SK-N-SH treated with all-trans-retinoic acid at 6 μM for 48 hours (cell line): ENCODE measurements around the gene MAML2.

Experiments used
- ATAC-seq: fragments of 200-7000 bp; cut with Tn5 transposase; 3 replicates; pipeline ENCODE4 v1.9.1; 2020; ENCODE audit warnings: mild to moderate bottlenecking, moderate library complexity
- BACH2 ChIP-seq: fragments of 250-450 bp; sonication (Bioruptor Pico); IDR thresholded peaks from 2 replicates; pipeline ENCODE4 v1.9.0; 2021; ENCODE audit warnings: mild to moderate bottlenecking, borderline replicate concordance
- CREB5 ChIP-seq: fragments of 250-450 bp; sonication (Bioruptor Pico); IDR thresholded peaks from 2 replicates; pipeline ENCODE4 v1.5.1; 2020; ENCODE audit warnings: low read depth, mild to moderate bottlenecking, moderate library complexity
- CSRNP3 ChIP-seq: fragments of 250-450 bp; sonication (Bioruptor Pico); IDR thresholded peaks from 2 replicates; pipeline ENCODE4 v1.5.1; 2021; ENCODE audit warnings: mild to moderate bottlenecking, moderate library complexity
- ESRRG ChIP-seq: fragments of 250-450 bp; sonication (Bioruptor Pico); IDR thresholded peaks from 2 replicates; pipeline ENCODE4 v1.6.1; 2021; ENCODE audit warnings: mild to moderate bottlenecking
- ISL1 ChIP-seq: fragments of 250-450 bp; sonication (Bioruptor Pico); IDR thresholded peaks from 2 replicates; pipeline ENCODE4 v2.1.2; 2022; ENCODE audit warnings: mild to moderate bottlenecking, moderate library complexity
- PATZ1 ChIP-seq: fragments of 250-450 bp; sonication (Bioruptor Pico); IDR thresholded peaks from 2 replicates; pipeline ENCODE4 v1.8.0; 2020; ENCODE audit warnings: mild to moderate bottlenecking, moderate library complexity, borderline replicate concordance
- POU6F1 ChIP-seq: fragments of 250-450 bp; sonication (Bioruptor Pico); IDR thresholded peaks from 2 replicates; pipeline ENCODE4 v1.8.0; 2021; ENCODE audit warnings: low read depth, mild to moderate bottlenecking, moderate library complexity, borderline replicate concordance
- PPARA ChIP-seq: fragments of 250-450 bp; sonication (Bioruptor Pico); IDR thresholded peaks from 2 replicates; pipeline ENCODE4 v1.5.0; 2020; ENCODE audit warnings: mild to moderate bottlenecking, borderline replicate concordance
- RARB ChIP-seq: fragments of 250-450 bp; sonication (Bioruptor Pico); IDR thresholded peaks from 2 replicates; pipeline ENCODE4 v1.8.0; 2021; ENCODE audit warnings: mild to moderate bottlenecking, moderate library complexity
- SNAI2 ChIP-seq: fragments of 250-450 bp; sonication (Bioruptor Pico); IDR thresholded peaks from 2 replicates; pipeline ENCODE4 v1.5.0; 2020; ENCODE audit warnings: mild to moderate bottlenecking, moderate library complexity
- TCF4 ChIP-seq: fragments of 250-450 bp; sonication (Bioruptor Pico); IDR thresholded peaks from 2 replicates; pipeline ENCODE4 v1.8.0; 2021; ENCODE audit warnings: mild to moderate bottlenecking, moderate library complexity, borderline replicate concordance
- TOX ChIP-seq: fragments of 250-450 bp; sonication (Bioruptor Pico); IDR thresholded peaks from 2 replicates; pipeline ENCODE4 v1.8.0; 2021; ENCODE audit warnings: mild to moderate bottlenecking, moderate library complexity, borderline replicate concordance
- TSHZ2 ChIP-seq: fragments of 250-450 bp; sonication (Bioruptor Pico); IDR thresholded peaks from 2 replicates; pipeline ENCODE4 v1.5.0; 2020; ENCODE audit warnings: mild to moderate bottlenecking, moderate library complexity
- ZC3H10 ChIP-seq: fragments of 250-450 bp; sonication (Bioruptor Pico); IDR thresholded peaks from 2 replicates; pipeline ENCODE4 v1.5.1; 2021; ENCODE audit warnings: mild to moderate bottlenecking, moderate library complexity
- ZFP3 ChIP-seq: fragments of 250-450 bp; sonication (Bioruptor Pico); IDR thresholded peaks from 2 replicates; pipeline ENCODE4 v1.5.0; 2020; ENCODE audit warnings: mild to moderate bottlenecking, moderate library complexity
- ZFP30 ChIP-seq: fragments of 450-650 bp; formaldehyde crosslinking; IDR thresholded peaks from 2 replicates; pipeline ENCODE4 v1.5.0; 2022; ENCODE audit warnings: mild to moderate bottlenecking, moderate library complexity
- ZNF565 ChIP-seq: fragments of 450-650 bp; formaldehyde crosslinking; conservative IDR thresholded peaks from 2 replicates; pipeline ENCODE4 v1.5.0; 2020; ENCODE audit warnings: low read depth, mild to moderate bottlenecking, moderate library complexity
- ZNF70 ChIP-seq: fragments of 450-650 bp; formaldehyde crosslinking; IDR thresholded peaks from 2 replicates; pipeline ENCODE4 v1.5.0; 2020; ENCODE audit warnings: mild to moderate bottlenecking, moderate library complexity
- ZNF8 ChIP-seq: fragments of 450-650 bp; formaldehyde crosslinking; IDR thresholded peaks from 2 replicates; pipeline ENCODE4 v1.5.0; 2020; ENCODE audit warnings: mild to moderate bottlenecking, moderate library complexity

Gene MAML2

GRCh38 chr11:96162816-96163499, 180.0 kb downstream of the MAML2 start:
- no peak for TF ChIP-seq ZFP3 (CRISPR knock-in tag)
- peak; percentile 37; the same call in 1 of the 2 replicates for TF ChIP-seq ISL1 (CRISPR knock-in tag)
- TF ChIP-seq CREB5 (CRISPR knock-in tag): no peak
- TF ChIP-seq PATZ1 (CRISPR knock-in tag): no peak
- 0 out of 2 replicates have a peak, but pooled peaks have one; percentile 20 for TF ChIP-seq ZNF565 (CRISPR knock-in tag)
- peak; percentile 74 for ATAC-seq

GRCh38 chr11:96161307-96162089, 181.5 kb downstream of the MAML2 start:
- peak; percentile 49 for ATAC-seq
- no peak for TF ChIP-seq ZNF565 (CRISPR knock-in tag)
- peak; percentile 32; the same call in 1 of the 2 replicates for TF ChIP-seq ISL1 (CRISPR knock-in tag)

- TF ChIP-seq TOX (CRISPR knock-in tag) (no peak), ESRRG (CRISPR knock-in tag) (no peak), ZNF70 (CRISPR knock-in tag) (no peak), BACH2 (CRISPR knock-in tag) (no peak), SNAI2 (CRISPR knock-in tag) (no peak), TSHZ2 (CRISPR knock-in tag) (no peak), PPARA (CRISPR knock-in tag) (no peak), POU6F1 (CRISPR knock-in tag) (no peak), ZC3H10 (CRISPR knock-in tag) (no peak), ZFP30 (CRISPR knock-in tag) (no peak), ZNF8 (CRISPR knock-in tag) (no peak), ISL1 (CRISPR knock-in tag) (no peak), PATZ1 (CRISPR knock-in tag) (no peak), ZFP3 (CRISPR knock-in tag) (no peak), TCF4 (CRISPR knock-in tag) (no peak), CSRNP3 (CRISPR knock-in tag) (no peak), CREB5 (CRISPR knock-in tag) (no peak), RARB (no peak), ZNF565 (CRISPR knock-in tag) (no peak)
- TF ChIP-seq, all 23 proteins: peak for 0
- no peak for ATAC-seq
These were observed 182.2 kb downstream of the MAML2 start for GRCh38 chr11:96160732-96161306.
